Erythroblast (primary cell): Measurements from ENCODE around the gene CDKAL1.

ENCODE experiments used
- GATA1 ChIP-seq: IDR thresholded peaks from 2 replicates; pipeline ENCODE4 v1.6.1; 2011; ENCODE audit warnings: low read depth, mild to moderate bottlenecking, control low read depth, low read length, moderate library complexity
- POLR2A ChIP-seq: IDR thresholded peaks from 2 replicates; pipeline ENCODE4 v1.6.1; 2011; ENCODE audit warnings: mild to moderate bottlenecking, low read length

- TF ChIP-seq POLR2A, result no peak
- no peak for TF ChIP-seq GATA1
Observed at GRCh38 chr6:20921578-20921977, 387.3 kb downstream of the CDKAL1 start.
